Gastrocnemius medialis (tissue), 4 donors: ENCODE measurements around the gene OR6F1. TPM values are rescaled to one million over a fixed set of nuclear protein-coding genes. Genes with fewer than 3 reads are reported as not detected.
"Not testable (repeated sequence)": the region's sequence is repeated elsewhere in the genome, so short reads cannot be mapped to it uniquely, and the experiment has no call there.

ENCODE experiments used
- ATAC-seq, 2 donors: fragments of 150-250 bp; one replicate each; pipeline ENCODE4 v1.9.1; 2016
- DNase-seq, 2 donors: peaks; one replicate each; pipeline ENCODE4 v3.0.0-alpha.2; 2019
- H3K27ac ChIP-seq, 4 donors: fragments of 200-600 bp; sonication (generic); 1 replicate in 1 of 4; 2 replicates in 3 of 4; pipeline ENCODE4 v1.5.1; 2016 to 2018; ENCODE audit warnings: mild to moderate bottlenecking in 2 of 4, moderate library complexity in 1 of 4
- H3K27me3 ChIP-seq, 3 donors: fragments of 200-600 bp; sonication (generic) in 2 of 3; 1 replicate in 1 of 3; 2 replicates in 2 of 3; pipeline versions ENCODE4 v1.5.1 to v1.6.0; 2016 to 2019; ENCODE audit warnings: mild to moderate bottlenecking in 1 of 3, moderate library complexity in 1 of 3
- H3K36me3 ChIP-seq, 2 donors: fragments of 200-600 bp; sonication (generic) in 1 of 2; one replicate each; pipeline ENCODE4 v1.5.1; 2017 to 2018
- H3K4me1 ChIP-seq, 2 donors: fragments of 200-600 bp; sonication (generic) in 1 of 2; one replicate each; pipeline ENCODE4 v1.5.1; 2016 to 2017; ENCODE audit warnings: mild to moderate bottlenecking in 2 of 2
- H3K4me3 ChIP-seq, 4 donors: fragments of 200-600 bp; sonication (generic) in 3 of 4; 1 replicate in 1 of 4; 2 replicates in 3 of 4; pipeline ENCODE4 v1.5.1; 2016 to 2019; ENCODE audit warnings: mild to moderate bottlenecking in 2 of 4
- H3K9me3 ChIP-seq, 3 donors: fragments of 200-600 bp; sonication (generic) in 2 of 3; 1 replicate in 1 of 3; 2 replicates in 2 of 3; pipeline ENCODE4 v1.5.1; 2016 to 2019
- POLR2A ChIP-seq, 2 donors: fragments of 450-650 bp; IDR thresholded peaks; one replicate each; pipeline ENCODE4 v1.6.1; 2017; ENCODE audit warnings: antibody characterized with exemption in 2 of 2, mild to moderate bottlenecking in 2 of 2, moderate library complexity in 2 of 2
- in situ Hi-C, 4 donors: fragments of 200-750 bp; cut with MboI; loops; one replicate each; pipeline versions ENCODE4 v1.15.0 to v1.8.0; 2017; ENCODE audit warnings: low sequenced_read_pairs in 4 of 4
- intact Hi-C: fragments of 100-400 bp; cut with DNase I; formaldehyde crosslinking; loops from one replicate; pipeline ENCODE4 v1.15.1; 2023; ENCODE audit warnings: low total_unique reads
- total RNA-seq, 4 donors: library from RNA; depleted of rRNA; stranded (reverse); fragments of >200 nt; gene quantifications; one replicate each; pipeline versions ENCODE4 v1.1.0 to v1.2.3, GENCODE V29; 2016
- TF ChIP-seq, protein P1 (sequence below), 5 experiments: fragments of 450-650 bp in 3 of 5; fragments of 200-600 bp in 2 of 5; sonication (generic) in 2 of 5; IDR thresholded peaks in 4 of 5; conservative IDR thresholded peaks in 1 of 5; 1 replicate in 4 of 5; 2 replicates in 1 of 5; pipeline ENCODE4 v1.5.1; 2016 to 2019; ENCODE audit warnings: antibody characterized with exemption in 5 of 5, mild to moderate bottlenecking in 3 of 5, moderate library complexity in 3 of 5

The OR6F1 gene
- total RNA-seq, 4 donors from 2014 or later: not detected

DNA sequence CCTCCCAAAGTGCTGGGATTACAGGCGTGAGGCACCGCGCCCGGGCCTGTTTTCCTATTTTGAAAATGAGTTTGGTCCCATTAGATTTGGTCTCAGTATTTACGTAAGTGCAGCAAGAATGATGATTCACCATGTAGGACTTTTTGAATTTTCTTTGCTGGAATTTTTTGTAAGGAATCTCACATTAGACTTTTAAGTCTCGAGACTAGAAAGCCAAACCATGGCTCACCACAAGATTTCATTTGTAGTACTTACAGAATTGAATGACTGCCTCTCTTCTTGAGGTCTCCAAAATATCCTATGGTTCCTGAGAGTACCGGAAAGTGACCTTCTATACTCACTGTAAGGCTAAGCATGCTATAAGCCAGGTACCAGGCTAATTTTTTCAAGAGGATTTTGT lies 31.2 kb upstream of the OR6F1 start:
- intact Hi-C loops (no loop called here), in situ Hi-C loops (no loop called here)
- no peaks in the 10 kb centered on the region for H3K27me3 ChIP-seq
- H3K36me3 ChIP-seq: no peaks in the 10 kb centered on the region
- no peak for TF ChIP-seq POLR2A (IDR thresholded peaks at IDR 0.05)
- TF ChIP-seq, protein P1, sequence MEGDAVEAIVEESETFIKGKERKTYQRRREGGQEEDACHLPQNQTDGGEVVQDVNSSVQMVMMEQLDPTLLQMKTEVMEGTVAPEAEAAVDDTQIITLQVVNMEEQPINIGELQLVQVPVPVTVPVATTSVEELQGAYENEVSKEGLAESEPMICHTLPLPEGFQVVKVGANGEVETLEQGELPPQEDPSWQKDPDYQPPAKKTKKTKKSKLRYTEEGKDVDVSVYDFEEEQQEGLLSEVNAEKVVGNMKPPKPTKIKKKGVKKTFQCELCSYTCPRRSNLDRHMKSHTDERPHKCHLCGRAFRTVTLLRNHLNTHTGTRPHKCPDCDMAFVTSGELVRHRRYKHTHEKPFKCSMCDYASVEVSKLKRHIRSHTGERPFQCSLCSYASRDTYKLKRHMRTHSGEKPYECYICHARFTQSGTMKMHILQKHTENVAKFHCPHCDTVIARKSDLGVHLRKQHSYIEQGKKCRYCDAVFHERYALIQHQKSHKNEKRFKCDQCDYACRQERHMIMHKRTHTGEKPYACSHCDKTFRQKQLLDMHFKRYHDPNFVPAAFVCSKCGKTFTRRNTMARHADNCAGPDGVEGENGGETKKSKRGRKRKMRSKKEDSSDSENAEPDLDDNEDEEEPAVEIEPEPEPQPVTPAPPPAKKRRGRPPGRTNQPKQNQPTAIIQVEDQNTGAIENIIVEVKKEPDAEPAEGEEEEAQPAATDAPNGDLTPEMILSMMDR (IDR thresholded peaks at IDR 0.05 in 4 of 5, conservative IDR thresholded peaks at IDR 0.05 in 1 of 5): no peak
- H3K4me1 ChIP-seq: no peaks in the 10 kb centered on the region
- H3K27ac ChIP-seq: no peak overlapping the region
- no peaks in the 10 kb centered on the region for H3K9me3 ChIP-seq
- DNase-seq (no peak), ATAC-seq (no peak)
- H3K4me3 ChIP-seq: no peak overlapping the region

DNA sequence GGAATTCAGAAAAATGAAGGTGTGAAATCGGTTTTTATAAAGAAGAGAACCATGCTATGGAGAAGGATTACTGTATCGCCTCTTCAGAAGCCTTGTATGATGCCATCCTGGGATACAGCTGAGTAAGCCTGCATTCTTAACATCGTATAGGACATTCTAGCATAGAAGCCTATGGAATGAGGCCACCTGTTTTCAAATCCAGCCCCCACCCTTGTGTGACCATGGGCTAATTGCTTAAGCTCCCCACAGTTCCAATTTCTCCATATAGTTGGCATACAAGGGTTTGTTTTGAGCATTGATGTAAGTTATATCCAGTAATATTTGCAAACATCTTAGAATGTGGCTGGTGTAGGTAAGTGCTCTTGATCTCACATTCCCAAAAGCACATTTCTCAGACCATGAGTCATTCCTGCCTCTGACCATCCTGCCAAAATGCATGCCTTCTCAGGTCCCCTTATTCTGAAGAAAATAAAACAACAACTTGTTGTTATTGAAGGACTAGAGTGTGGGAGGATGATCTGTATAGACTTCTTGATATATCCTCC lies 30.0 kb upstream of the OR6F1 start:
- Histone ChIP-seq H3K27ac (no peak overlapping the region), H3K4me3 (no peak overlapping the region), H3K9me3 (no peaks in the 10 kb centered on the region), H3K27me3 (no peaks in the 10 kb centered on the region), H3K4me1 (no peaks in the 10 kb centered on the region), H3K36me3 (no peaks in the 10 kb centered on the region)
- TF ChIP-seq, protein P1 (IDR thresholded peaks at IDR 0.05 in 4 of 5, conservative IDR thresholded peaks at IDR 0.05 in 1 of 5): no peak
- no peak for ATAC-seq
- intact Hi-C loops: no loop called here
- in situ Hi-C loops: no loop called here
- DNase-seq: no peak

DNA sequence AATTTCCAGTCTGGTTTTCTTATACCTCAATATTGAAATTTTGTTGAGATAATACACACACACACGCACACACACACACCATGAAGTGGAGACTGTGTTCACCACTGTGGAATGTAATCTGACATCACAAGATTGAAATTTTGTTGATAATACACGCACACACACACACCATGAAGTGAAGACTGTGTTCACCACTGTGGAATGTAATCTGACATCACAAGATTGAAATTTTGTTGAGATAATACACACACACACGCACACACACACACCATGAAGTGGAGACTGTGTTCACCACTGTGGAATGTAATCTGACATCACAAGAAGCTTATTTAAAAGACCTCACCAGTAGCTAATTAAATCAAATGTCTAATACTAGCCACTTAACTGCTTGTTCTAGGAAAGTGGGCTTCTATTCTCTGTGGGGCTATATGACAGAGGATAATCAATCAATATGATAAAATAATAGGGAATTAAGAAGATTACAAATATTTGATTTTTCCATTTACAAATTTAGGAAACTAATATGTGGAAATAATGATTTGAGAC lies 25.8 kb upstream of the OR6F1 start:
- H3K36me3 ChIP-seq, intact Hi-C loops, DNase-seq, H3K27ac ChIP-seq, ATAC-seq, H3K27me3 ChIP-seq, H3K4me3 ChIP-seq, in situ Hi-C loops, H3K9me3 ChIP-seq, H3K4me1 ChIP-seq: not testable (repeated sequence)

DNA sequence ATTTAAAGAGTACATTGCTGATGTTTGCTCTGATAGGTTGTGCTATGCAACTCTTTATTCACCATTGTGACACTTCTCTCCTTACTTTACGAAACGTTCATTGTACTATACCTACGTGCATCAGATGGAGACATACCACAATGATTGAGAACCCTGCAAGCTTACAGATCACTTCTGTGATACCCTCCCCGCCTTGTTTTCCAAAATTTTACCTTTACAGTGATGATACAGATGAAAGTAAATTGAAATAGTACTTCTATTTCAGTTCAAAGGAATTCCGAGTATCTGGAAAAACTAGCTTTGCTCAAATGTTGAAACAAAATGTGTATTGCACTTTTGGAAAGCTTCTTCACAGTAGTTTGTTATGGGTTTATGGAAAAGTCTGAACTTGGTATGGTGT lies 25.3 kb upstream of the OR6F1 start:
- DNase-seq: no peak
- in situ Hi-C loops: no loop called here
- Histone ChIP-seq H3K27ac (no peak overlapping the region), H3K4me3 (no peak overlapping the region), H3K9me3 (no peaks in the 10 kb centered on the region), H3K36me3 (no peaks in the 10 kb centered on the region), H3K4me1 (no peaks in the 10 kb centered on the region), H3K27me3 (no peaks in the 10 kb centered on the region)
- ATAC-seq: no peak
- intact Hi-C loops: no loop called here
- TF ChIP-seq, protein P1 (IDR thresholded peaks at IDR 0.05 in 4 of 5, conservative IDR thresholded peaks at IDR 0.05 in 1 of 5): no peak
- TF ChIP-seq POLR2A (IDR thresholded peaks at IDR 0.05): no peak

DNA sequence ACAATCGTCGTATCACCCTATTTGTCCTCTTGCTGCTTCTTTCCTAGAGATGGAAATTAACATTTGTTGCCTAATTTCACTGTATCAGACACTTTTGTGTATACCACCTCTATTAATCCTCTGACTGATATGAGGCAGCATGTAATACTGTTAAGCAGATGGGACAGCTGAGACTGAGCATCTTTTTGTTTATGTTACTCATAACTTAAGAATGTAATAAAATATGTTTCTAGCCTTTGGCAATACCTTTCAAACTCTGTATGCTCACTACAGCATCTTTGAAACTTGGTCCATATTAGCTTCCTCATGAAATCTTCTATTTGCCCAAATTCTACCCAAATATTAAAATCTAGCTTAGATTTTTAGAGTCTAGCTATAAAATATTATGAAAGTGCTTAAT lies 24.3 kb upstream of the OR6F1 start:
- no peaks in the 10 kb centered on the region for H3K4me1 ChIP-seq
- H3K27me3 ChIP-seq: no peaks in the 10 kb centered on the region
- H3K4me3 ChIP-seq: no peak overlapping the region
- ATAC-seq (no peak), DNase-seq (no peak)
- intact Hi-C loops (no loop called here), in situ Hi-C loops (no loop called here)
- H3K27ac ChIP-seq: no peak overlapping the region
- TF ChIP-seq, protein P1 (IDR thresholded peaks at IDR 0.05 in 4 of 5, conservative IDR thresholded peaks at IDR 0.05 in 1 of 5): no peak
- no peak for TF ChIP-seq POLR2A (IDR thresholded peaks at IDR 0.05)
- no peaks in the 10 kb centered on the region for H3K36me3 ChIP-seq
- H3K9me3 ChIP-seq: no peaks in the 10 kb centered on the region
